ENCODE results near the gene FOXL2.

DNA sequence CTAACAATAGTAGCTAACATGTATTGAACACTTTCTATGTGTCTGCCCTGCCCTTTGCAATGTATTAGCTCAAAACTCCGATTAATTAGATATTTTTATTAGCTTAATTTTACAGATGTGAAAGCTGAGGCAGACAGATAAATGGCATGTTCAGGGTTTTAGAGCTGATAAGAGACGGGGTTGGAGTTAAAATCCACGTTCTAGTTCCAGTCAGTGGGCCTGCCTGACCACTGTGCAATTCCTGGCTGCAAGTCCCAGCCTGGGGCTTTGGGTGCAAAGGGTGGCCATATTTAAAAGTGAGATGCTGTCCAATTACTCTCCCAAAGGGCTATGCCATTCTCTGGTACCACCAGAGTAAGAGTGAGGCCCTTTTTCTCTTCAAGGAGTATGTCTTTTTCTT, 33.2 kb downstream of the FOXL2 start:
- no peak for TF ChIP-seq RFX5 (IDR thresholded peaks at IDR 0.05)
- TF ChIP-seq CHD2 (IDR thresholded peaks at IDR 0.05; ENCODE audit: low read length, partially characterized antibody) = no peak
